Breast epithelium (tissue), 3 donors: ENCODE measurements around the gene TMEM270.

Source experiments
- CTCF ChIP-seq, 3 donors: fragments of 450-650 bp; IDR thresholded peaks; one replicate each; pipeline ENCODE4 v1.5.1; 2016 to 2017; ENCODE audit warnings: antibody characterized with exemption in 3 of 3, mild to moderate bottlenecking in 3 of 3, moderate library complexity in 3 of 3
- POLR2A ChIP-seq: fragments of 450-650 bp; IDR thresholded peaks from one replicate; pipeline ENCODE4 v1.6.1; 2016; ENCODE audit warnings: antibody characterized with exemption, mild to moderate bottlenecking, moderate library complexity
- POLR2AphosphoS5 ChIP-seq, 3 donors: sonication (generic); formaldehyde crosslinking; IDR thresholded peaks; one replicate each; pipeline ENCODE4 v1.6.1; 2017; ENCODE audit warnings: antibody characterized with exemption in 3 of 3

DNA sequence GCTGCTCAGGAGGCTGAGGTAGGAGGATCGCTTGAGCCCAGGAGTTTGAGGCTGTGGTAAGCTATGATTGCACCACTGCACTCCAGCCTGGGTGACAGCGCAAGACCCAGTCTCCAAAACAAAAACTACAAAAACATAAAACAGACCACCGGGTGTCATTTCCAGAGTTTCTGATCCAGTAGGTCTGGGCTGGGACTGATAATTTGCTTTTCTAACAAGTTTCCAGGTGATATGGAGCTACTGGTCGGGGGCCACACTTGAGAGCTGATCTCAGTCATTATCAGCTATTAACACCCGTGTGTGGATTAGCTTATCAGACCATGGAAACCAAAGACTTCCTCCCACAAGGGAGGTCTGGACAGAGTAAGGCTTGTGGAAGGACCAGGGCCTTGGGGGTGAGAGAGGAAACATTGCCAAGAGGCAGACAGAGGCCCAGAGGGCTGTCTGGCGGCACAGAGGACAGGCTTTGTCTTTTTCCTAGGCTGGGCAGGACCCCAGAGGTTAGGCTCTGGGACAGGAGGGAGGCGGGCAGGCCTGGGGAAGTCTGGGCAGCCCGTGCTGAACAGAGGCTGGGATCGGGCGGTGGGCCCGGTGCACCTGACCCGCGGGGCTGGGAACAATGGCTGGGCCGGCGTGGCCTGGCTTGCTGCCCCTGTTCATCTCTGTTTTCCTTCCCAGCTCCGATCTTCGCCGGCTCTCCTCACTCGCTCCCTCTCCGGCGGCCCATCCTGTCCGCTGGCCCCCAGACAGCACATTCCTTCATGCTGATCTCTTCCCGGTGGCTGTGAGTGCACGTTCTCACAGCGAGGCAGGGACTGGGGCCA lies 25.2 kb downstream of the TMEM270 start:
- no peak for TF ChIP-seq CTCF (IDR thresholded peaks at IDR 0.05)
- TF ChIP-seq POLR2A, result no peak
- no peak for TF ChIP-seq POLR2AphosphoS5 (IDR thresholded peaks at IDR 0.05)
